Peyer's patch (tissue), 4 donors: ENCODE data around the gene KSR2.

ENCODE experiments used
- CTCF ChIP-seq, 6 experiments: fragments of 450-650 bp in 4 of 6; fragments of 200-600 bp in 2 of 6; sonication (generic) in 1 of 6; IDR thresholded peaks; one replicate each; pipeline ENCODE4 v1.5.1; 2017 to 2019; ENCODE audit warnings: antibody characterized with exemption in 6 of 6, mild to moderate bottlenecking in 3 of 6, moderate library complexity in 1 of 6
- POLR2A ChIP-seq, 2 donors: fragments of 450-650 bp; IDR thresholded peaks; one replicate each; pipeline ENCODE4 v1.5.1; 2017; ENCODE audit warnings: antibody characterized with exemption in 2 of 2, mild to moderate bottlenecking in 2 of 2, moderate library complexity in 2 of 2

GRCh38 chr12:117430246-117430645, 538.5 kb downstream of the KSR2 start:
- TF ChIP-seq CTCF (IDR thresholded peaks at IDR 0.05) (no peak), POLR2A (IDR thresholded peaks at IDR 0.05) (no peak)
